Fibroblast of lung (primary cell): ENCODE results near the gene NPY4R2. TPM values are rescaled to one million over a fixed set of nuclear protein-coding genes. Genes with fewer than 3 reads are reported as not detected.
"Not testable (repeated sequence)": the region's sequence is repeated elsewhere in the genome, so short reads cannot be mapped to it uniquely, and the experiment has no call there.

Experiments
- DNase-seq, 2 donors: peaks; one replicate each; pipeline versions ENCODE4 v3.0.0 to v3.0.0-alpha.2; 2010; ENCODE audit warnings: low read depth in 2 of 2
- H2AFZ ChIP-seq: 2 replicates; pipeline ENCODE4 v1.5.1; 2012; ENCODE audit warnings: low read length, control low read depth, inconsistent platforms
- H3K27ac ChIP-seq: 2 replicates; pipeline ENCODE4 v1.5.1; 2011; ENCODE audit warnings: low read length, control low read depth; ENCODE audit not compliant: insufficient read depth
- H3K27me3 ChIP-seq: 2 replicates; pipeline ENCODE4 v1.5.1; 2011; ENCODE audit warnings: mild to moderate bottlenecking, low read length; ENCODE audit not compliant: control insufficient read depth, insufficient read depth
- H3K36me3 ChIP-seq: 2 replicates; pipeline ENCODE4 v1.5.1; 2011; ENCODE audit warnings: low read length; ENCODE audit not compliant: control insufficient read depth, insufficient read depth
- H3K4me1 ChIP-seq: 2 replicates; pipeline ENCODE4 v1.5.1; 2011; ENCODE audit warnings: low read length; ENCODE audit not compliant: control insufficient read depth, insufficient read depth; ENCODE audit errors: extremely low read depth
- H3K4me2 ChIP-seq: 2 replicates; pipeline ENCODE4 v1.5.1; 2011; ENCODE audit warnings: low read length, control low read depth; ENCODE audit not compliant: insufficient read depth; ENCODE audit errors: extremely low read depth
- H3K4me3 ChIP-seq, 4 experiments: fragments of 200-600 bp in 1 of 4; sonication (generic) in 1 of 4; replicated peaks in 1 of 4; 2 replicates each; pipeline ENCODE4 v1.5.1; 2011 to 2016; ENCODE audit warnings: low read length in 4 of 4, low read depth in 3 of 4, mild to moderate bottlenecking in 3 of 4, control low read depth in 2 of 4, inconsistent platforms in 1 of 4, mixed read lengths in 1 of 4; ENCODE audit not compliant: insufficient read depth in 1 of 4; ENCODE audit errors: control extremely low read depth in 1 of 4
- H3K79me2 ChIP-seq: 2 replicates; pipeline ENCODE4 v1.5.1; 2012; ENCODE audit warnings: mild to moderate bottlenecking, low read length, inconsistent platforms; ENCODE audit not compliant: control insufficient read depth, insufficient read depth
- H3K9ac ChIP-seq: 2 replicates; pipeline ENCODE4 v1.5.1; 2011; ENCODE audit warnings: mild to moderate bottlenecking, low read length, control low read depth; ENCODE audit not compliant: insufficient read depth
- H3K9me3 ChIP-seq: 2 replicates; pipeline ENCODE4 v1.5.1; 2012; ENCODE audit warnings: low read depth, low read length; ENCODE audit not compliant: control insufficient read depth, insufficient read depth
- H4K20me1 ChIP-seq: 2 replicates; pipeline ENCODE4 v1.5.1; 2011; ENCODE audit warnings: low read length; ENCODE audit not compliant: control insufficient read depth, insufficient read depth; ENCODE audit errors: extremely low read depth
- polyA plus RNA-seq, 2 donors: library from polyadenylated mRNA; depleted of rRNA in 1 of 2; stranded (reverse) in 1 of 2; unstranded in 1 of 2; fragments of >200 nt; gene quantifications; 2 replicates each; pipeline ENCODE4 v1.2.1, GENCODE V29; 2011 to 2012; ENCODE audit warnings: missing spikeins in 1 of 2
- total RNA-seq: library from RNA; depleted of rRNA; stranded (reverse); fragments of >200 nt; gene quantifications from 2 replicates; pipeline ENCODE4 v1.2.1, GENCODE V29; 2014

The NPY4R2 gene
- total and polyA plus RNA-seq, 2 donors (not counting 1 experiment from before 2014, with no cell fraction given): not detected

DNA sequence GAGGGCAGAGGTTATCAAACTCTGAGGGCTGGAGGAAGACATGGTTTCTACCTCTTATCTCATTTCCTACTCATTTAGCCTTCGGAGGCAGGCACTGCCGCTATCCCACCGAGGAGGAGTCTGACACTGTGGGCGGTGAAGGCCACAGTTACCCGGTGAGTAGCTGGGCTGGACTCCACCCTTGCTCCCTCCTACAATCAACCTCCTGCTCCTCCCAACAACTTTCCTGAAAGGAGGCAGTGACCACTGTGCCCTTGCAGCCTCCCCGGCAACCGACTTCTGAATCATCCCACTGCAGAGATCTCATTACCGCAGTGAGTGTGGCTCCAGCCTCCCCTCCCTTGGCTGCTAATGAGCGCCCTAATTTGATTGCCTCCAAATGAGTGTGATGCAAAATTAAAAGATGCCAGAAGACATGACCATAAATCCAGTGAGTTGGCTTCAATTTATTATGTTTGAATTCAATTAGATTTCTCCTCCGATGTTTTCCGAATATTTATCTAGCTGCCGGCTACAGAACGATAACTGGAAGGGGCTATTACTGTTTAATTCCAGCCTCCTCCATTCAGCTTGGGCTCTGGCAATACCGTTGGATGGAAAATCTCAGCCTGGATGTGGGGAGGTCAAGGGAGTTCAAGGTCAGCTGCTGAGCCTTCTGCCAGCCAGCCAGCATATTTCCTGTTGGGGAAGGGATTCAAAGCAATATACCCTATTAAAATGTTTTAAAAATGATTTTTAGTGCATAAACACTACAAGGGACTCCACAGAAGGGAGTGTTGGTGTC is 46.0 kb downstream of the NPY4R2 start:
- not testable (repeated sequence) for H4K20me1 ChIP-seq, H3K27me3 ChIP-seq, H3K36me3 ChIP-seq, H3K4me1 ChIP-seq, H3K4me2 ChIP-seq, H3K79me2 ChIP-seq, H3K9me3 ChIP-seq, H2AFZ ChIP-seq, H3K9ac ChIP-seq, H3K27ac ChIP-seq, H3K4me3 ChIP-seq, DNase-seq

DNA sequence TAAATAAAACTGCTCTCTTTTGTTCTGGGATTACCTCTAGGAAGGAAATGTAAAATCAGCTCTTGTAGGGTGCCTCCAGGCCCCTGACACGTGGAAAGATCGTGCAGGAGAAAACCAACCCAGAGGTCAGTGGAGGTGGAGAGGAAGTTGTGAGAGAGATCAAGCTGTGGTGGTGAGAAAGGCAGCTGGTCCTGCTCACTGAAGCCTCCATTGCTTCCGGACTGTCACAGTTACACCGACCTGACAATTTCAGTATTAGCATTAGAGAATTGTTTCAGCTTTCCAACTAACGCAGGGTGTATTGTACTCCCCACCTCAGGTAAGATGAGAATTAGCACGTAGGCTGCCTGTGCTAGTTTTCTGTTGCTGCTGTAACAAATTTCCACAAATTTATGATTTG is 50.5 kb downstream of the NPY4R2 start:
- H2AFZ ChIP-seq, H3K4me1 ChIP-seq, H3K9me3 ChIP-seq, H3K79me2 ChIP-seq, H3K36me3 ChIP-seq, H3K27ac ChIP-seq, H3K4me3 ChIP-seq, H4K20me1 ChIP-seq, DNase-seq, H3K27me3 ChIP-seq, H3K4me2 ChIP-seq, H3K9ac ChIP-seq: not testable (repeated sequence)

DNA sequence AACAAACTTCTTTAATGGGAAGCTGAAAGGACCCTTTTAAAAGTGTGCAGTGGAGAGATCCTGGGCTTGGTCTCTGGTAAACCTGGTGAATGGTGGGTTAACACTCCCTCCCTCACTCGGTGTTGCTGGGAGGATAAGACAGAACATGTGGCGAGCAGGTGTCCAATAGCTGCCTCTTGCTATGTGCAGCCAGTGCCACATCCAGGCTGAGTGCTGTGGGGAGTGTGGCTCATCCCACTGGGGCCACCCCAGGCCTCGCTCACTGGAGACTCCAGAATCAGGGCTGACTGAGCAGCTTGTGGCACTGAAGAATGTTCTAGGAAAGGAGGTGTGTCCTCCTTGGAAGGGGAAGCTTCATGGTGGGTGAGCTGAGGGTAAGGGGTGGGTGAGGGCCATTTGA is 51.6 kb downstream of the NPY4R2 start:
- H3K27ac ChIP-seq, H3K4me3 ChIP-seq, H3K9ac ChIP-seq, H3K79me2 ChIP-seq, H3K36me3 ChIP-seq, H3K4me2 ChIP-seq, H3K4me1 ChIP-seq, DNase-seq, H3K27me3 ChIP-seq, H2AFZ ChIP-seq, H4K20me1 ChIP-seq, H3K9me3 ChIP-seq: not testable (repeated sequence)

DNA sequence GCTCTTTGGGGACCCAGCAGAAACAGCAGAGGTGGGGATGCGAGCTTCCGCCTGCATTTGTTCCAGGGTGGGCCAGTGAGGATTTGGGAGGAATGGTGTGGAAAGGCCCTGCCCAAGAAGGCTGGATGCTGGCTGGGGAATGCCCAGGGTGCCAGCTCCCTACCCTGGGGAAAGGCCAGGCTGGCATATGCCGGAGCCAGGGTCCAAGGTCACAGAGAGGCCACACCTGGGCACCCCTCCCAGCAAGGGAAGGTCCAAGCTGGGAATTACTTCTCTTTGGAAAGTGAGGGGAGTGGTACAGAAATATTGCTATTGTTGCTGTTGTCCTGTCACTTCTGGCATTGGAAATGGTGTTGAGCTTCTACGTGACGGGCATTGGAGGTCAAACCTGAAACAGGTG is 53.1 kb downstream of the NPY4R2 start:
- not testable (repeated sequence) for H3K79me2 ChIP-seq, H3K9ac ChIP-seq, H3K4me3 ChIP-seq, H3K9me3 ChIP-seq, H3K4me1 ChIP-seq, H3K27me3 ChIP-seq, H2AFZ ChIP-seq, H3K4me2 ChIP-seq, DNase-seq, H3K36me3 ChIP-seq, H4K20me1 ChIP-seq, H3K27ac ChIP-seq

DNA sequence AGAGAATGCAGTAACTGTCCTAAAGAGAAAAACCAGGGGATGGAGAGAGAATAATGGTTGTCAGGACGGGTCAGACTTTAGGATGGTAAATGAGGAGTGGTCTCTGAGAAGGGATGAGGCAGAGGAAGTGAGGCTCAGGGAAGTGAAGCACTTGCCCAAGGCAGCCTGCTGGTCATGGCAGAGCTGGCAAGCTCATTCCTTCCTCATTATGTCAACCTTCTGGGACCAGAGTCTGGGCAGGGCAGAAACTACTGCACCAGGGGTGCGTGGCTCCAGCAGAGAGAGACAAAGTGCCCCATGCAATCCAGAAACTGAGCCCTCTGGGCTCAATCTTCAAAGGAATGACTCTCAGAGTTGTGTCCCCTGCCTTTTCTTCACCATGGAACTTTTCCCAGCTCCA is 53.6 kb downstream of the NPY4R2 start:
- H3K79me2 ChIP-seq, H2AFZ ChIP-seq, H3K27me3 ChIP-seq, H3K9ac ChIP-seq, H3K36me3 ChIP-seq, H4K20me1 ChIP-seq, H3K4me3 ChIP-seq, H3K4me1 ChIP-seq, H3K27ac ChIP-seq, DNase-seq, H3K4me2 ChIP-seq, H3K9me3 ChIP-seq: not testable (repeated sequence)

Other genes with a start within 250 kb of the NPY4R2 start
- gene SYT15B, start 155.1 kb upstream of the NPY4R2 start, total RNA-seq: not detected in 2 replicates
- 0.02 and 0.03 TPM in 2 replicates for gene SYT15B, start 155.1 kb upstream of the NPY4R2 start, polyA plus RNA-seq
- gene FAM25C, start 81.1 kb downstream of the NPY4R2 start, total RNA-seq: not detected in 2 replicates
- gene FAM25C, start 81.1 kb downstream of the NPY4R2 start, polyA plus RNA-seq: not detected in 2 replicates